HG03571 (cell line): ENCODE results near the gene GSTCD.
"Not testable (repeated sequence)": the region's sequence is repeated elsewhere in the genome, so short reads cannot be mapped to it uniquely, and the experiment has no call there.

Experiments
- ATAC-seq: cut with Tn5 transposase; IDR thresholded peaks from one replicate; pipeline ENCODE4 v1.9.1; 2021; ENCODE audit not compliant: unreplicated experiment

GSTCD gene, protein sequence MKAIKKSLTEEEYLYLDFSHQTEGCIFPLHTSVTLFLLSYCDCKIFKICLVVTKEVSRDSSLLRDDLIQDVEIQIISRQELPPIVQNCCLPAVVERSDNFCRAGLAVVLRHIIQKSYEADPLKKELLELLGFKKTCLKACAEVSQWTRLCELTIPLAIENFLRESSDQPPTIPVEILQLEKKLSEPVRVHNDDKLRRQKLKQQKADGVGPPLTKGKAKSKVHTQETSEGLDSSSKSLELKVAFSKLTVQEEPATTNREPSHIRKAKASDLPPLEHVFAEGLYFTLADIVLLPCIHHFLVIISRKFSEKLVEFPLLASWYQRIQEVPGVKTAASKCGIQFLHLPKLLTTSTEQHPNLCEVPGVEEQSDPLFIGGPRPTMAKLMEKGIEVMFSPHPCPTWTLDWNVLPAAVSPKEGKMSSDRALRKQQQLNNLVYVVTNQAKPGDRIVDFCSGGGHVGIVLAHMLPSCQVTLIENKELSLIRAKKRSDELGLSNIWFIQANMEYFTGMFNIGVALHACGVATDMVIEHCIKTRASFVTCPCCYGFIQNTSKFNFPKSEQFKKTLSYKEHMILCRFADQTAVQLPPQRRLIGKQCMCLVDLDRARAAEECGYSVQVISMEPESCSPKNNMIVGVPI

DNA sequence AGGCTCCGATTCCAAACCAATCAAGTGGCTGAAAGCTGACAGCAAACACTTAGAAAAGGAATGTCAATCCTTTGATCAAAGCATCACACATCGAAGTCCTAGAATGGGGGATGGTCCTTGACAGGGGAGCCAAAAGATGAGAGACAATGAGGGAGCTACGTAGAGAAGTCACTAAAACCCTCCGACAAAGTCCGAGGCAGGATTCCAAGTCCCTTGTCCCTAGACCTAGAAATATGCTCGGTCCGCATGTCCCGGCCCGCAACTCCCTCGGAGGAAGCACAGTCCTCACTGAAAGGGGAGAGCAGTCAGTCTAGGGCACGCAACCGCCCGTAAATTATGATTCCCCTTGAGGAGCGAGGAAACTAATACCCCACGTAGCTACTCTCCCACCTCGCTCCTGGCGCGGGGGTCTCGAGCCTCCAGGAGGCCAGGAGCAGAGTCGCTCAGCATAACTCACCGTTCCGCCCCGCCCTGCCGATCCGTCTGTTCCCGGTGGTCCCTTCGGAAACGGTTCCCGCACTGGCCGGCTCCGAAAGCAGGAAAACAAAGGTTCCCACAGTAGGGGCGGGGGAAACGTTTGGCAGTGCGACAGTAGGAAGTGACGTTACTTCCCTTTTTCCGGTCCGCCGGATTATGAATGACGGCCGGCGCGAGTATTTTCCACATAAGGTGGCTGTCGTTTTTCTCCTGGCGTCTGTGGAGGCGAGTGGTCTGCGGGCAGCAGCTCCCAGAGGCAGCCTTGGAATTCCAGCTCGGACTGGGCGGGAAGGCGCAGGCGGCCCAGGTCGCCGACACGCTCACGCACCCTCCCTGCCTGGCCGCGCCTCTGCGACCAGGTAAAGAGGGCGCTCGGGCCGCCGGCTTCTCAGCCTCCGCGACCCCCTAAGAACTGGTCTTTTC, at the start of gene GSTCD, which contains the start of gene INTS12:
Gene GSTCD (plus strand): TSS at position 604 of the 900 bp plus-strand sequence. CDS start 8,830 bp downstream, outside the sequence.
Gene INTS12 (minus strand): TSS at position 509 of the 900 bp plus-strand sequence. CDS start 8,684 bp downstream, outside the sequence.
- ATAC-seq = peak; percentile 77

DNA sequence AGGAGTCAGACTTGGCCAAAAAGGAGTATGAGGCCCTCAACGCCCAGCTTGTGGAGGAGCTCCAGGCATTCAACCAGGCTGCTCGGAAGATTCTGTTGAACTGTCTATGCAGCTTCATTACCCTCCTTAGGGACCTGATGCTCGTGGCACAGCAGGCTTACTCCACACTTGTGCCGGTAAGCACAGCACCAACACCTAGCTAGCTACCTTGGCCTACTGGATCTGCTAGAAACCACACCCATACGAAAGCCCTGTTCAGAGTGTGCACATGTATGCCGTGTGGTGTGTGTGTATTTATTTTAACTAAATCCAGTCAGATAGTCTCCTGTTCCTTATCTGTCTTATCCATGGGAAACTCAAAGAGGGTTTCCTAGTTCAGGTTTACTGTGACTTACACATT, 49.4 kb upstream of the GSTCD start:
- no peak for ATAC-seq

DNA sequence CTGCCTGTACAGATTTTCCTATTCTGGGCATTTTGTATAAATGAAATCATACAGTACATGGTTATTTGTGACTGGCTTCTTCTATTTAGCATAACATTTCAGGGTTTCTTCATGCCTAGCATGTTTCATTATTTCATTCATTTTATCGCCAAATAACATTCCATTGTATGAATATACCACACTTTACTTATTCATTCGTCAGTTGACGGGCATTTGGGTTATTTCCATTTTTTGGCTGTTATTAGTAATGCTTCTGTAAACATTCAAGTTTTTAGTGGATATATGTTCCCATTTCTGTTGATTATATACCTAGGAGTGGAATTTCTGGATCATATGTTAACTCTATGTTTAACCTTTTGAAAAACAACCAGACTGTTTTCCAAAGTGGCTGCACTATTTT, 47.6 kb upstream of the GSTCD start:
- no peak for ATAC-seq

DNA sequence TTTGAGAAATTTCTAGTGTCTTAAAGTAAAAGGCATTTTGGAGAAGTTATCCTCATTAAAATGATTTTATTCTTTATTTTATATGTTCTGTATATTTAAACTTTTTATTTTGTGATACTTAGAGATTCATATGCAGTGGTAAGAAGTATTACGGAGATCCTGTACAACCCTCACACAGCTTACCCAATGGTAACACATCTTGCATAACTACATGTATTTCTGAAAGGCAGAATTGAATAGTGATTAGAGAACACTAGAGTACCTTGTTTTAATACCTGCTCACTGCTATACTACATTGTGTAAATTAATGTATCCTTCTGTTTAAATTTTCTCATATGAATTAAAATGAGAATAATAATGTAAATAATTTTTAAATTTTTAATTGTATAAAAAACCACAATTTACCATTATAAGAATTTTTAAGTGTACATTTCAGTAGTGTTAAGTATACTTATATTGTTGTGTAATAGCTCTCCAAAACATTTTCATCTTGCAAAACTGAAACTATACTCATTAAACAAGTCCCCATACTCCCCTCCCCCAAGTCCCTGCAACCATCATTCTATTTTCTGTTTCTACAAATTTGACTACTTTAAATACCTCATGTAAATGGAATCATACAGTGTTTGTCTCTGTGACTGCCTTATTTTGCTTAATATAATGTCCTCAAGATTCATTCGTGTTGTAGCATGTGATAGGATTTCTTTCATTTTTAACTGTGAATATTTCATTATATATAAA, 45.5 kb upstream of the GSTCD start:
- ATAC-seq = no peak

DNA sequence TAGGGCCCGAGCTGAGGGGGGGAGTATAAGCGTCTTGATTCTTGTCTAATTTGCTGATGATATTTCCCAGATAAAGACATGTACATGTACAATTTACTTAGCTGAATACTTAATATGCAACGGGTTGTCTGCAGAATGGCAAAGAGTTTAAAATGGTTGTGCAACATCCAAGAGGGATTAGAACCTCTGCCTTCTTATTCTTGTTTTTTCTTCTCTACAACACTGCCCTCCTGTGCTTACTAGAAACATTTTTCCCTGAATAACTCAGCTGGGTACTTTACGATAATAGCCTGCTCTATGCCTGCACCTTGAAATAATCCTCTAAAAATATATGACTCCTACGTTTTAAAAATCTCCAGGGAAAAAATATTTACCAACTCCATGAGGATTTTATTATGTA, 41.9 kb upstream of the GSTCD start:
- ATAC-seq = no peak

DNA sequence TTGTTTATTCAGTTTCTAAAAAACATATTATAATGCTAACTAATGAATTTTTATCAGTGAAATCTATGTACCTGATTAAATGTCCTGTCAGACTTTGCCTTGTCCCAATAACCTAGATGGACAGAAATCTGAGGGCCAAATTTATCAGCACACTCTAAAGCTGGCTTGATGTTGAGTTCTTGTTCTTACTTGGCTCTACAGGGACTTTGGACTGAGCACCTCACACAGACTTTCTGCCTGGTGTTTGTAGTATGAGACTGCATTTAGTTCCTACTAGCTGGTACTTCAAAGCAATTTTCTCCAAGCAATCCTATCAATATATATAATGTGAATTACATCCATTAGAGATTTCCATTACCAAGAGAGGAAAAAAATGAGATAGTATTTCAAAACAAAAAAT, 37.9 kb upstream of the GSTCD start:
- no peak for ATAC-seq

DNA sequence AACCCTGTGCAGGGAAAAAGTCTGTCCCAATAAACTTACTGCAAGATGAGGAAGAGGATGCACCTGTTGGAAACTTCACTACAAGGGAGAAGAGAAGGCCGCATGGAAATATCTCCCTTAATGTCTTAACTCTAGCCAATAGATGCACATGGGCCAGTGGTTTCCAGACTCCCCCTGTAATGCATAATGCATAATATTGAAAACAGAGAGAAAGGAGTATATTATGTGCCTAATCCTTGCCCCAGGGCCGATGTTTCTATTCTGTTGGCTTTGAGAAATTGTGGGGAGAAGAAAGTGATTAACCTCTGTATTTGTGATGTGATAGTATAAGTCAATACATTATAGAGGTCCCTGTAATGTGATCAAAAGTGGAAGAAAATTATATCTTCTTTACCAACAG, 37.3 kb upstream of the GSTCD start:
- no peak for ATAC-seq

DNA sequence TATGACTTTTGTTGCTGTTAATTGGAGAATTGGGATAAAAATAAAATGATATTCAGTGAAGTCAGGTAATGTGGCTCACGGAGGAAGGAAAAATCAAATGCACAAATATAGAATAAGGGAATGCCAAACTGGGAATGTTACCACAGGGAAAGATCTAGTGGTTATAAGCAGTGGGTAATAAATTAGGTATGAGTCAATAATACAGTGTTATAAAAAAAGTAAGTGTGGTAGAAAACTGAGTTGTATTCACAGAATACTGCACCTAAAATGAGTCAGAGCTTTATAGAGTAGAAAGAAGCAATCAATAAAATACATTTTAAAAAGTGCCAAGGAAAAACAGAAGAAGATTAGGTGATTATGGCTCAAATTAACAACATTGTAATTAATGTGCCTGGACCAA, 34.6 kb upstream of the GSTCD start:
- no peak for ATAC-seq

DNA sequence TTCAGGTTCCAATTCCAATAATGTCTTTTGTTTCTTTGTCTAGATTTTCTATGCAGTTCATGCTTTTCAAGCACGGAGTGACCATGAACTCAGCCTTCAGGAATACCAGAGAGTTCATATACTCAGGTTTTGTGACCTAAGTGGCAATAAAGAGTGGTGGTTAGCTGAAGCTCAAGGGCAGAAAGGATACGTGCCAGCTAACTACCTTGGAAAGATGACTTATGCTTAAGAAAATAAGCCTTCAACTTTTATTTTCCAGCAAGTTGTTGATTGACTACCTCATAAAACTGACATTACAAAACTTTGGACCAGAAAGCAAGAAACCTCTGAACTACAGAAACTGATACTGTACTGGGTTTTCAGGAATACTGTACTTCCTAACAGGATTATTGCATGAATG, 30.9 kb upstream of the GSTCD start:
- ATAC-seq = no peak

DNA sequence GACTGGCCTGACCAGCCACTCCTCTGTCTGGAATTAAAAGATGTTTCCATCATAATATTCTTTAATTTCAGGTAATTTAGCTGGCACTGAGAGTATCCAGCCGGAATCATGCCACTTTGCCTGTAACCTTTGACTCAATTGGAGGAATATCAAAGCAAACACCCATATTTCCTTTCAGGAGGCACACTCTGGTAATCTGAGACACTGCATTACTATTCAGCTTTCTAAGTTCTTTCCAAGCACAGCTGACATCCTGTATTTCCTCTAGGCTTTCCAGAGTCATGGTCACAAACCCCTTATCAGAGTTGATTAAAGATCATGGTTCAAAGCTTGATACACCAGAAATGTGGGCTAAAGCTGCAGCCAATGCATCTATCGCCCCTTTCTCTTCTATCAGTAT, 29.4 kb upstream of the GSTCD start:
- no peak for ATAC-seq

DNA sequence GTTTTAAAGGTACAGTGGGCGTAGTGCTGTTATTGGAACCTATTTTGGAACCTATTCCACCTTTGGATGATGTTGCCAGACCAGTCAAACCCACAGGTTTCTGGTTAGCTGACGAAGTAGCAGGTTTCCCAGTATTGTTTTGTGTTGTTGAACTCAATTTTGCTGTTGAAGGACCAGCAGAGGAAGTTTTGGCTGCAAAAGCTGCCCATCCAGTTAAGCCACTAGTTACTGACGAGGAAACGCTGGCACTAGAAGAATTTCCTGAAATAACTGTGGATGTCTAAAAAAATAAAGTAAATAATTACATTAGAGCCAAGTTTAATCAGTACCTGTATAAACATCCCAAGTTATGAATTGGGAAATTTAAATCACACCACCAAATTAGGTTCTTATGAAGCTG, 25.5 kb upstream of the GSTCD start:
- ATAC-seq = no peak

DNA sequence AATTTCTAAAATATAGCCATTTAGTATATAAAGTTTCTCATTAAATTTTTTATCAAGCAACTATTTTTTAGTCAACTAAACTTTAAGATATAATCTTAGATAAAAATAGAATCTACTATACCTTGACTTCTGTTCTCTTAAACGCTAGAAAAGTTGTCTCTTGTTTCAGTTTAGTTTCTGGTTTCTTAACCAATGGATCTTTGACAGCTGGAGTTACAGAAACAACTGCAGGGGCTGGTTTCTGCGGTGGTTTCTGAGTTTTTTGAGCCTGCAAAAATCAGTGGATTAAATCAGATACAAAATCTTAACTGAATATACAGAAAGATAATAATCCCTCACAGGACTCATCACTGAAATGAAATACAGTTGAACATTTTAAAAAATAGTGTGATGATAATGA, 22.0 kb upstream of the GSTCD start:
- ATAC-seq = no peak

DNA sequence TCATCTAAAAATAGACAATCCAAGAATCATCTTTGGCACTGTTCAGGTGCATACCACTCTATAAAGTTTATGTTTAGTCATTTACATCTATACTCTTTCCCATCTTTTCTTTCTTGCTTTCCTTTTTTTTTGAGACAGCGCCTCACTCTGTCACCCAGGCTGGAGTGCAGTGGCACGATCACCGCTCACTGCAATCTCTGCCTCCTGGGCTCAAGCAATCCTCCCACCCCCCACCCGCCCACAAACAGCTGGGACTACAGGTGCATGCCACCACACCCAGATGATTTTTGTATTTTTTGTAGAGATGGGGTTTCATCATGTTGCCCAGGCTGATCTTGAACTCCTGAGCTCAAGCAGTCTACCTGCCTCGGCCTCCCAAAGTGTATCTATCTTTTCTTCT, 13.8 kb upstream of the GSTCD start:
- ATAC-seq = not testable (repeated sequence)

DNA sequence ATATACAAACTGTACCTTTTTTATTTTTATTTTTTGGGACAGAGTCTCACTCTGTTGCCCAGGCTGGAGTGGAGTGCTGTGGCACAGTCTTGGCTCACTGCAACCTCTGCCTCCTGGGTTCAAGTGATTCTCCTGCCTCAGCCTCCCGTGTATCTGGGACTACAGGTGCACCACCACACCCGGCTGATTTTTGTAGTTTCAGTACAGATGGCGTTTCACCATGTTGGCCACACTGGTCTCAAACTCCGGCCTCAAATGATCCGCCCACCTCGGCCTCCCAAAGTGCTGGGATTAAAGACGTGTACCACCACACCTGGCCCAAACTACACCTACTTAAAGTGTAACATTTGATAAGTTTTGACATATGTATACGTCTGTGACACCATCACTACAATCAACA, 12.8 kb upstream of the GSTCD start:
- not testable (repeated sequence) for ATAC-seq

DNA sequence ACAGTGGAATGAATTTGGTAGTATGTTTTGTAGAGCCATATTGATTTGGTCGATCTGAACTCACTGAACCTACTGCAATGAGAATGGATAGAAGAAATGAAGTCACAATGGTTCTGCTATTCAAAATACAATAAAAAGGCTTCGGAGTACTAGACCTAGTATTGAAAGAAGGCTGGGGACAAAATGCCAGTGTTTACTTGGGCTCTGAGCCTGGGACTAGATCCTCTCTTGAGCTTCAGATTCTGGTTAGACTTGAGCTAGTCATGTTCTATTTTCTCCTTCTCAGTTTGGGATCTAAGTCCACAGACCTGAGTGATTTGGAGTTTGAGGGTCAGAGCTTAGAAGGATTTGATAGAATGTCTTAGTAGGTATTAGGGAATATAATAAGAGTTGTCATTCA, 10.0 kb upstream of the GSTCD start:
- ATAC-seq = no peak

DNA sequence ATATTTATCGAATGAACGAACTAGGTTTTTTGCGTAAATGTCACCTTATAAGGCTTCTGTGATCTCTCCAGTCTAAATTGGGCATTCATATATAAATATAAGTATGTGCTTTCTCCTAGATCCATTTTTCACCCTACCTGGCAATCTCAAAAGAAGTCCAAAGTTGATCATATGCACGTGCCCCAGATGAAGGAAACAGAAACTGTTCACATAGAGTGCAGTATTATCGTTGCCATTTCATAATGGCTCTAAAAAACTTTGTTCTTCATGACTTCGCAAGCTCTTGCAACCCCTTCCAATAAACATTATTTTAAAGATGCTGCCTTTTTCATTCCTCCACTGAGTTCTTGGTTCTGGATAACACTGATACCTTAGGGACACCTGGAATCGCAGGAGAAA, 803 bp upstream of the GSTCD start:
- ATAC-seq = no peak

DNA sequence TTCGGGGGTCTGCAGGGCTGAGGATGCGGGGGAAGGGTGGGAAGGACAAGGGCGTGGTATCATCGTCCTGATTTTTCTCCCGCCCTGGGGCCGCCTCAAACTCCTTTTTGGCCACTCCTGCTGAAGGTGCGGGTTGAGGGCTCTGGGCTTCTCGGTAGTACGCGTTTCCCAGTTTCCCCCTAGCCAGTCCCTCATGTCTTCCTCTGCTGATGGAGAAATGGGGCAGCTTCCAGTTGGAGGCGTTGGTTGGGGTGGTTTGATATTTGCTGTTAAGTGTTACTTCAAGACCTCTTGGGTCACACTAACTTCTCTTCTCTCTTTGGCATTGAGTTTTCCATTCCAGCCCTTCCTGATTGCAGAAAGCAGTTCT, 482 bp downstream of the GSTCD start:
- ATAC-seq = peak; percentile 24

DNA sequence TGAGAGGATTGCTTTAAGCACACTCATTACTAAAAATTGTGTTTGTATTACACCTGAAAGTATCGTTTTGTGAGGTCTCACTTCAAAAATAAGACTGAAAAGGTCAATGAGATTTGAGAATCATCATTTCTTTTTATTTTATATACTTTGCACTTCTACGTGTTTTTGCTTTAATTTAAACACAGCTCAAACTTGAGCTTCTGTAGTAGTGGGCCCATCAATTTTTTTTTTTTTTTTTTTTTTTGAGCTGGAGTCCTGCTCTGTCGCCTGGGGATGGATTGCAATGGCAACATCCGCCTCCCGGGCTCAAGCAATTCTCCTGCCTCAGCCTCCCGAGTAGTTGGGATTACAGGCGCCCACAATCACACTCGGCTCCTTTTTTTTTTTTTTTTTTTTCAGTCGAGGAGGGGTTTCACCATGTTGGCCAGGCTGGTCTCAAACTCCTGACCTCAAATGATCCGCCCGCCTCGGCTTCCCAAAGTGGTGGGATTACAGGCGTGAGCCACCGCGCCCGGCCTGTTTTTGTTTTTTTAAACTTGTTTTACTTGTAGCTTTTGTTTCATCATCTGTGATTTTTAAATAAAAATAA, 1.5 kb downstream of the GSTCD start:
- no peak for ATAC-seq

DNA sequence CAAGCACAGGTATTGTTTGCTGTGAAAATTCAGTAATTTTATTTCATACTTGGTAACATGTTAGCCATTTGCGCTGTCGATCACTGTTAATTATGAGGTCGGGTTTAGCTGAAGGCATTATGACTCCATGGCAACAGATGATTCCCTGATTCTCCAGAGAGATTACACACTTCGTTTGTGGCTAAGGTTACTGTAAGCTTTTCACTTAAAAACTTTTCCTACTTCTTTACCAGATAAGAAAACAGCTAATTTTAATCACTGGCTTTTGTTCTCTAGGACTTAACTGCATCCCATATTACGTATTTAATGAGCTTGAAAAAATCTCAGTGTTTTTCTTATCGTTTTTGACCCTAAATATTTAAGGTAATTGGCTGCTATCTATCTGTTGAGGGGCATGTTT, 2.1 kb downstream of the GSTCD start:
- no peak for ATAC-seq

DNA sequence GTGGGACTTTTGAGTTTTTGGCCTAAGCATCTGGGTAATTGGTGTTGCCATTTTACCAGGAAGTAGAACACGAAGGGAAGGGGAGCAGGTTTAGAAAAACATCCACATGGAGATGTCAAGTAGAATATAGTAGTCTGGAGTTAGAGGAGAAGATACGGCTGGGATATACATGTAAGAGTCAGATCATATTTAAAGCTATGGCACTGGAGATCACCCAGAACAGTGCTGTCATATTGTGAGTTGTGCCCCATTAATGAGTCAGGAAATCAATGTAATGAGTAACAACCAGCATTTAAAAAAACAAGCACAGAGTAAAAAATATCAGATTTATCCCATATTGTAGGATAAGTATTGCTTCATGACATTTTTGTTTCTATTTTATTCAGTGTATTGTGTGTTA, 4.2 kb downstream of the GSTCD start:
- no peak for ATAC-seq
